MM.1S (cell line): ENCODE data around the gene ACAA1.

Source experiments
- DNase-seq: peaks from one replicate; pipeline ENCODE4 v3.0.0-alpha.2; 2015
- H2AFZ ChIP-seq: fragments of 300-600 bp; sonication (generic); 2 replicates; pipeline ENCODE4 v1.6.0; 2016; ENCODE audit warnings: antibody characterized with exemption, low read length
- H3F3A ChIP-seq: fragments of 300-600 bp; sonication (generic); 2 replicates; pipeline ENCODE4 v1.6.1; 2016; ENCODE audit warnings: mild to moderate bottlenecking, antibody characterized with exemption, low read length, moderate library complexity, mixed read lengths; ENCODE audit not compliant: insufficient read depth
- H3K27ac ChIP-seq: fragments of 300-600 bp; sonication (generic); 2 replicates; pipeline ENCODE4 v1.5.1; 2016; ENCODE audit warnings: mild to moderate bottlenecking, low read length
- H3K27me3 ChIP-seq: fragments of 300-600 bp; sonication (generic); replicated peaks from 2 replicates; pipeline ENCODE4 v1.6.0; 2016; ENCODE audit warnings: low read length; ENCODE audit not compliant: insufficient read depth
- H3K36me3 ChIP-seq: fragments of 300-600 bp; sonication (generic); replicated peaks from 2 replicates; pipeline ENCODE4 v1.6.1; 2016; ENCODE audit warnings: mild to moderate bottlenecking, low read length, mixed read lengths; ENCODE audit not compliant: insufficient read depth
- H3K4me1 ChIP-seq: fragments of 300-600 bp; sonication (generic); 2 replicates; pipeline ENCODE4 v1.6.1; 2016; ENCODE audit warnings: low read length, mixed read lengths
- H3K4me2 ChIP-seq: fragments of 300-600 bp; sonication (generic); 2 replicates; pipeline ENCODE4 v1.6.0; 2016; ENCODE audit warnings: low read depth, low read length
- H3K4me3 ChIP-seq: fragments of 300-600 bp; sonication (generic); 2 replicates; pipeline ENCODE4 v1.5.1; 2016; ENCODE audit warnings: low read length, mixed read lengths
- H3K79me2 ChIP-seq: fragments of 300-600 bp; sonication (generic); 2 replicates; pipeline ENCODE4 v1.6.1; 2016; ENCODE audit warnings: mixed run types, low read length, mixed read lengths
- H3K9ac ChIP-seq: fragments of 300-600 bp; sonication (generic); 2 replicates; pipeline ENCODE4 v1.6.1; 2016; ENCODE audit warnings: low read length, mixed read lengths
- H3K9me2 ChIP-seq: fragments of 300-600 bp; sonication (generic); replicated peaks from 2 replicates; pipeline ENCODE4 v1.6.1; 2016; ENCODE audit warnings: mild to moderate bottlenecking, low read length, mixed read lengths; ENCODE audit not compliant: insufficient read depth
- H3K9me3 ChIP-seq: fragments of 300-600 bp; sonication (generic); replicated peaks from 2 replicates; pipeline ENCODE4 v1.6.1; 2016; ENCODE audit warnings: mild to moderate bottlenecking, low read length, mixed read lengths; ENCODE audit not compliant: insufficient read depth
- H4K20me1 ChIP-seq: fragments of 300-600 bp; sonication (generic); 2 replicates; pipeline ENCODE4 v1.6.1; 2016; ENCODE audit warnings: mild to moderate bottlenecking, low read length, moderate library complexity, mixed read lengths; ENCODE audit not compliant: insufficient read depth
- EZH2 ChIP-seq: fragments of 300-600 bp; sonication (generic); optimal IDR thresholded peaks from 2 replicates; pipeline ENCODE3; 2017; ENCODE audit warnings: low read depth, mild to moderate bottlenecking, antibody characterized with exemption, low read length, mixed read lengths
- EZH2phosphoT487 ChIP-seq: fragments of 300-600 bp; sonication (generic); IDR thresholded peaks from 2 replicates; pipeline ENCODE4 v1.6.1; 2018; ENCODE audit warnings: antibody characterized with exemption, low read length
- TF ChIP-seq, protein P1 (sequence below): fragments of 300-600 bp; sonication (generic); IDR thresholded peaks from 2 replicates; pipeline ENCODE4 v1.5.1; 2016; ENCODE audit warnings: antibody characterized with exemption, low read length, mixed read lengths

ACAA1 gene

DNA sequence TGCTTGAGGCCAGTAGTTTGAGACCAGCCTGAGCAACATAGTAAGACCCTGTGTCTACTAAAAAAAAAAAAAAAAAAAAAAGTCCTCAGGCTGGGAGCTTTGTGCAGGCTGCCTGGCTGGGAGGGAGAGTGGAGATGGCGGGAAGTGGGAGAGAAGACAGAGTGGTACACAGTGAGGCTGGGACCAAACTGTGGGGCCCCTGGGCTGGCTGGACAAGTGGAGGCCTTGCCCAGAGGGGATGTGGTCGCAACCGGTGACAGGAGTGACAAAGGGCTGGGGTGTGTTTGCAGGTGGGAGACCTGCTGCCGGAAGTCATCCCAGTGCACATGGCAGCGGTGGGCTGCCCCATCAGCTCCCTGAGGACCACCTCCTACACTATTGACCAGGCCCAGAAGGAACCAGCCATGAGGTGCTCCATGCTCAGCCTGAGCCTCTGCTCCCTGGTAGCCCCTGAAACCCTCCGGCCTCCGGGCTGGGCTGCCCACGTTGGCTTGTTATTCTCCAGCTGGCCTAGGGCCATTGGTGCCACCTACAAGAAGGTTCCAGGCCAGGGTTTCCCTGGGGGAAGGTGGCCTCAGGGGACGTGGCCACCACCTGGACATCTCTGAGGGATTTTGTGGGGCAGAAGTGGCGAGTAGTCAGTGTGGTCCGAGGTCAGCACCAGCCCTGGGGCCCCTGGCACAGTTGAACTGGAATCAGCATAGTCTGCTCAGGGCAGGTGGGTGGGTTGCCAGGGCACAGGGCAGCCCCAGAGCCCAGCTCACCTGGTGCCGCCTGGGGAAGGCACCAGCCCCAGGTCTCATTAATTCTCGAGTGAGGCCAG is 22.7 kb downstream of the ACAA1 start:
- Histone ChIP-seq H3K27me3 (no peaks in the 10 kb centered on the region), H2AFZ (no peak overlapping the region), H3F3A (no peaks in the 10 kb centered on the region), H3K9ac (no peak overlapping the region), H3K4me3 (no peak overlapping the region), H3K4me2 (no peak overlapping the region), H4K20me1 (no peaks in the 10 kb centered on the region), H3K36me3 (no peaks in the 10 kb centered on the region), H3K27ac (no peak overlapping the region), H3K4me1 (no peaks in the 10 kb centered on the region), H3K9me2 (no peaks in the 10 kb centered on the region), H3K79me2 (no peaks in the 10 kb centered on the region), H3K9me3 (no peaks in the 10 kb centered on the region)
- DNase-seq: no peak
- no peak for TF ChIP-seq EZH2
- TF ChIP-seq, protein P1, sequence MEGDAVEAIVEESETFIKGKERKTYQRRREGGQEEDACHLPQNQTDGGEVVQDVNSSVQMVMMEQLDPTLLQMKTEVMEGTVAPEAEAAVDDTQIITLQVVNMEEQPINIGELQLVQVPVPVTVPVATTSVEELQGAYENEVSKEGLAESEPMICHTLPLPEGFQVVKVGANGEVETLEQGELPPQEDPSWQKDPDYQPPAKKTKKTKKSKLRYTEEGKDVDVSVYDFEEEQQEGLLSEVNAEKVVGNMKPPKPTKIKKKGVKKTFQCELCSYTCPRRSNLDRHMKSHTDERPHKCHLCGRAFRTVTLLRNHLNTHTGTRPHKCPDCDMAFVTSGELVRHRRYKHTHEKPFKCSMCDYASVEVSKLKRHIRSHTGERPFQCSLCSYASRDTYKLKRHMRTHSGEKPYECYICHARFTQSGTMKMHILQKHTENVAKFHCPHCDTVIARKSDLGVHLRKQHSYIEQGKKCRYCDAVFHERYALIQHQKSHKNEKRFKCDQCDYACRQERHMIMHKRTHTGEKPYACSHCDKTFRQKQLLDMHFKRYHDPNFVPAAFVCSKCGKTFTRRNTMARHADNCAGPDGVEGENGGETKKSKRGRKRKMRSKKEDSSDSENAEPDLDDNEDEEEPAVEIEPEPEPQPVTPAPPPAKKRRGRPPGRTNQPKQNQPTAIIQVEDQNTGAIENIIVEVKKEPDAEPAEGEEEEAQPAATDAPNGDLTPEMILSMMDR: no peak

DNA sequence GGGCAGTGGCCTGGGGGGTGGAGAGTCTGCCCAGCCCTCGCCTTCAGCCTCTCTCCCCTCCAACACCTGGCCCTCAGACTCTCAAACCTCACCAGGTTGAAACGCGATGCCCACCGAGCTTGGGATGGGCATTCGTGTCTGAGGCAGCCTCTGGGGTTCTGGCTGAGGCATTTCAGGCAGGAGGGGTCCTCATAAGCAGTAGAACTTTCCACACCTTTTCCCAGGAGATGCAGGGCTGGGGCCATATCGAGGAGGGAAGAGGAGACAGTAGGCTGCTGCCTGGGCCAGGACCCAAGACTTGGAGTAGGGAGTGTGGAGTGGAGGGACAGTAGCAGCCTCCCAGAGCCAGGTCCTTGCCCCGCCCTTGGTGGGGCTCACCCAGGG is 24.6 kb downstream of the ACAA1 start:
- Histone ChIP-seq H3K9ac (no peak overlapping the region), H3K27ac (no peak overlapping the region), H3K4me2 (no peak overlapping the region), H3K4me3 (no peak overlapping the region), H3K36me3 (no peaks in the 10 kb centered on the region), H3K27me3 (no peaks in the 10 kb centered on the region), H2AFZ (no peak overlapping the region), H3K9me3 (no peaks in the 10 kb centered on the region), H3F3A (no peaks in the 10 kb centered on the region), H3K4me1 (no peaks in the 10 kb centered on the region), H3K79me2 (no peaks in the 10 kb centered on the region), H3K9me2 (no peaks in the 10 kb centered on the region), H4K20me1 (no peaks in the 10 kb centered on the region)
- TF ChIP-seq EZH2phosphoT487 (no peak), EZH2 (no peak)
- TF ChIP-seq, protein P1: no peak
- DNase-seq: no peak

DNA sequence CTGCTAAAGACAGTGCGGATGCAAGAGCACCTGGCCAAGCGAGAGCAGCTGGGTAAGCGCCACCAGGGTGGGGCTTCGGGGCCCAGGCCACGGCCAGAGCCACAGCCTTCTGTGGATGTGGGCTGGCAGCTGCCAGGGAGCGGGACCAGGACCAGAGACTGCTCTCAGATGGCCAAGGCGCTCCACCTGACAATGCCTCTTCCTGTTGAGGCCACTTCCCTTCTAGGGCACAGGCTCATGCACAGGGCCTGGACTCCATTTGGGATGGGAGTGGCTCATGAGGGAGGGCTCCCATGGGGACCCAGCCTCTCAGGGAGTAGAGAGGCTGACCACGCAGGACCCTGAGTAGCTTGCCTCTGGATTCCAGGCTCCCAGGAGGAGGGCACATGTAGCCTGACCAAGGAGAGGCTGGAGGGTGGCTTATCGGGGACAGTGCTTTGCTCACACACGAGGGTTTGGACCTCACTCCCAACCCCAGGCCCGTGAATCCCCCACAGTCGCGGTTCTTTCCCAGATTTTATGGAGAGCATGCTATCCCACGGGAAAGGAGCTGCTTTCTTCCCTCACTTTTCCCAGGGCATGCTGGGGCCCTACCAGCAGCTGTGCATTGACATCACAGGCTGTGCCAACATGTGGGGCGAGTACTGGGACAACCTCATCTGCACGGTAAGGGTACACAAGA is 25.1 kb downstream of the ACAA1 start:
- Histone ChIP-seq H3F3A (no peaks in the 10 kb centered on the region), H3K9ac (no peak overlapping the region), H2AFZ (no peak overlapping the region), H3K4me2 (no peak overlapping the region), H3K9me3 (no peaks in the 10 kb centered on the region), H3K4me1 (no peaks in the 10 kb centered on the region), H3K36me3 (no peaks in the 10 kb centered on the region), H3K79me2 (no peaks in the 10 kb centered on the region), H3K27me3 (no peaks in the 10 kb centered on the region), H3K27ac (no peak overlapping the region), H3K4me3 (no peak overlapping the region), H3K9me2 (no peaks in the 10 kb centered on the region), H4K20me1 (no peaks in the 10 kb centered on the region)
- DNase-seq: no peak
- TF ChIP-seq EZH2phosphoT487 (no peak), EZH2 (no peak)
- TF ChIP-seq, protein P1: no peak
